ENCODE data around the gene ARPC1B.
A peak's percentile ranks its signal among the peaks of the same experiment; 100 is the strongest.

ARPC1B gene

GRCh38 chr7:99393355-99394187 lies 19.0 kb downstream of the ARPC1B start:
- DNase-seq (ENCODE audit: low spot score in 2 of 2) (no peak), ATAC-seq (no peak)
- H3K4me3 Mint-ChIP-seq = peak overlapping the region; percentile 59
- peaks cover 32% of the 10 kb centered on the region for H3K4me1 Mint-ChIP-seq
- peaks cover 100% of the 10 kb centered on the region for H3K36me3 Mint-ChIP-seq
- H3K27ac Mint-ChIP-seq = peak overlapping the region; percentile 84
- no peaks in the 10 kb centered on the region for H3K9me3 Mint-ChIP-seq

GRCh38 chr7:99394188-99394502 lies 19.6 kb downstream of the ARPC1B start:
- ATAC-seq (no peak), DNase-seq (ENCODE audit: low spot score in 2 of 2) (no peak)
- peaks cover 100% of the 10 kb centered on the region for H3K36me3 Mint-ChIP-seq
- no peaks in the 10 kb centered on the region for H3K9me3 Mint-ChIP-seq
- peaks cover 36% of the 10 kb centered on the region for H3K4me1 Mint-ChIP-seq
- H3K4me3 Mint-ChIP-seq = peak overlapping the region; percentile 59
- H3K27ac Mint-ChIP-seq = peak overlapping the region; percentile 84

GRCh38 chr7:99395616-99396327 lies 21.2 kb downstream of the ARPC1B start:
- Mint-ChIP-seq H3K36me3 (peaks cover 100% of the 10 kb centered on the region), H3K4me1 (peaks cover 41% of the 10 kb centered on the region), H3K9me3 (no peaks in the 10 kb centered on the region), H3K27ac (peak overlapping the region; percentile 64), H3K4me3 (no peak overlapping the region)
- no peak for DNase-seq (ENCODE audit: low spot score in 2 of 2)
- no peak for ATAC-seq

- peak overlapping the region; percentile 92 for H3K27ac Mint-ChIP-seq
- no peak overlapping the region for H3K4me3 Mint-ChIP-seq
- peaks cover 49% of the 10 kb centered on the region for H3K4me1 Mint-ChIP-seq
- ATAC-seq (no peak), DNase-seq (ENCODE audit: low spot score in 2 of 2) (no peak)
- H3K36me3 Mint-ChIP-seq = peaks cover 100% of the 10 kb centered on the region
- no peaks in the 10 kb centered on the region for H3K9me3 Mint-ChIP-seq
Measured at GRCh38 chr7:99396418-99397296, 22.1 kb downstream of the ARPC1B start.

- H3K4me3 Mint-ChIP-seq = no peak overlapping the region
- H3K36me3 Mint-ChIP-seq = peaks cover 100% of the 10 kb centered on the region
- DNase-seq (ENCODE audit: low spot score in 2 of 2) (no peak), ATAC-seq (no peak)
- H3K9me3 Mint-ChIP-seq = no peaks in the 10 kb centered on the region
- H3K27ac Mint-ChIP-seq = peak overlapping the region; percentile 92
- peaks cover 48% of the 10 kb centered on the region for H3K4me1 Mint-ChIP-seq
Measured at GRCh38 chr7:99397297-99397983, 22.9 kb downstream of the ARPC1B start.

GRCh38 chr7:99398891-99399445 lies 24.4 kb downstream of the ARPC1B start:
- H3K4me1 Mint-ChIP-seq = peaks cover 46% of the 10 kb centered on the region
- DNase-seq (ENCODE audit: low spot score in 2 of 2) = no peak
- no peaks in the 10 kb centered on the region for H3K9me3 Mint-ChIP-seq
- no peak for ATAC-seq
- peak overlapping the region; percentile 92 for H3K27ac Mint-ChIP-seq
- H3K36me3 Mint-ChIP-seq = peaks cover 100% of the 10 kb centered on the region
- H3K4me3 Mint-ChIP-seq = no peak overlapping the region

GRCh38 chr7:99399597-99399996 lies 25.1 kb downstream of the ARPC1B start:
- no peaks in the 10 kb centered on the region for H3K9me3 Mint-ChIP-seq
- peaks cover 47% of the 10 kb centered on the region for H3K4me1 Mint-ChIP-seq
- DNase-seq (ENCODE audit: low spot score in 2 of 2) (no peak), ATAC-seq (no peak)
- H3K36me3 Mint-ChIP-seq = peaks cover 100% of the 10 kb centered on the region
- H3K27ac Mint-ChIP-seq = peak overlapping the region; percentile 92
- H3K4me3 Mint-ChIP-seq = no peak overlapping the region

- ATAC-seq = no peak
- H3K27ac Mint-ChIP-seq = peak overlapping the region; percentile 88
- no peaks in the 10 kb centered on the region for H3K9me3 Mint-ChIP-seq
- H3K4me1 Mint-ChIP-seq = peaks cover 62% of the 10 kb centered on the region
- no peak for DNase-seq (ENCODE audit: low spot score in 2 of 2)
- H3K4me3 Mint-ChIP-seq = no peak overlapping the region
- peaks cover 84% of the 10 kb centered on the region for H3K36me3 Mint-ChIP-seq
Measured at GRCh38 chr7:99402854-99403253, 28.3 kb downstream of the ARPC1B start.

- no peaks in the 10 kb centered on the region for H3K9me3 Mint-ChIP-seq
- ATAC-seq (no peak), DNase-seq (ENCODE audit: low spot score in 2 of 2) (no peak)
- H3K4me3 Mint-ChIP-seq = no peak overlapping the region
- peaks cover 54% of the 10 kb centered on the region for H3K4me1 Mint-ChIP-seq
- H3K36me3 Mint-ChIP-seq = peaks cover 84% of the 10 kb centered on the region
- H3K27ac Mint-ChIP-seq = peak overlapping the region; percentile 88
Measured at GRCh38 chr7:99403764-99404163, 29.2 kb downstream of the ARPC1B start.

GRCh38 chr7:99404235-99404976 lies 29.9 kb downstream of the ARPC1B start:
- DNase-seq (ENCODE audit: low spot score in 2 of 2) (no peak), ATAC-seq (no peak)
- Mint-ChIP-seq H3K36me3 (peaks cover 82% of the 10 kb centered on the region), H3K27ac (peak overlapping the region; percentile 88), H3K4me3 (no peak overlapping the region), H3K4me1 (peaks cover 52% of the 10 kb centered on the region), H3K9me3 (no peaks in the 10 kb centered on the region)

- Mint-ChIP-seq H3K4me1 (peaks cover 56% of the 10 kb centered on the region), H3K4me3 (no peak overlapping the region), H3K27ac (peak overlapping the region; percentile 88), H3K36me3 (peaks cover 82% of the 10 kb centered on the region), H3K9me3 (no peaks in the 10 kb centered on the region)
- DNase-seq (ENCODE audit: low spot score in 2 of 2) = no peak
- ATAC-seq = no peak
Measured at GRCh38 chr7:99404977-99405320, 30.4 kb downstream of the ARPC1B start.

- Mint-ChIP-seq H3K9me3 (no peaks in the 10 kb centered on the region), H3K4me1 (peaks cover 55% of the 10 kb centered on the region), H3K27ac (peak overlapping the region; percentile 95), H3K36me3 (peaks cover 82% of the 10 kb centered on the region), H3K4me3 (peak overlapping the region; percentile 92)
- ATAC-seq (no peak), DNase-seq (ENCODE audit: low spot score in 2 of 2) (no peak)
Measured at GRCh38 chr7:99406557-99406956, 32.0 kb downstream of the ARPC1B start.

GRCh38 chr7:99407872-99408378 lies 33.4 kb downstream of the ARPC1B start:
- DNase-seq (ENCODE audit: low spot score in 2 of 2) = peak; percentile 26 to 63
- peak; percentile 41 for ATAC-seq
- no peaks in the 10 kb centered on the region for H3K9me3 Mint-ChIP-seq
- peak overlapping the region; percentile 92 for H3K4me3 Mint-ChIP-seq
- H3K27ac Mint-ChIP-seq = peak overlapping the region; percentile 95
- H3K4me1 Mint-ChIP-seq = peaks cover 53% of the 10 kb centered on the region
- H3K36me3 Mint-ChIP-seq = peaks cover 82% of the 10 kb centered on the region

Measured in stimulated activated effector memory CD8-positive, alpha-beta T cell treated with anti-CD3 and anti-CD28 coated beads, Interleukin-12 subunit alpha, Interleukin-12 subunit beta, amount 100 ng/mL, for 72 hours (primary cell).